Measurements from ENCODE around the gene GATD1. TPM values are rescaled to one million over a fixed set of nuclear protein-coding genes. Genes with fewer than 3 reads are reported as not detected.

The GATD1 gene
- total and polyA plus RNA-seq, 5 donors from 2014 or later: 3.6 to 42.1 (median 5.1) TPM

GRCh38 chr11:823441-824291 lies 46.4 kb upstream of the GATD1 start:
- peaks cover 10% of the 10 kb centered on the region for H3K36me3 ChIP-seq (ENCODE audit: control insufficient read depth, insufficient read depth, low read length)
- H3K27ac ChIP-seq (ENCODE audit: insufficient read depth, low read length, poor library complexity, severe bottlenecking): no peak overlapping the region
- H3K27ac Mint-ChIP-seq: no peak overlapping the region
- H3K9me3 ChIP-seq (ENCODE audit: control insufficient read depth in 2 of 2, low read length in 2 of 2): no peaks in the 10 kb centered on the region
- peaks cover 10% of the 10 kb centered on the region for H3K36me3 Mint-ChIP-seq
- DNase-seq (no peak), ATAC-seq (ENCODE audit: low read depth in 2 of 2) (no peak)
- H3K27me3 ChIP-seq (ENCODE audit: control insufficient read depth, insufficient read depth, low read length): no peaks in the 10 kb centered on the region
- peaks cover 0 to 40% (median 16%) of the 10 kb centered on the region in 4 donors for H3K4me1 Mint-ChIP-seq
- peaks cover 19% of the 10 kb centered on the region for H3K27me3 Mint-ChIP-seq
- H3K4me1 ChIP-seq (ENCODE audit: control insufficient read depth, insufficient read depth, low read length, poor library complexity, severe bottlenecking): peaks cover 40% of the 10 kb centered on the region
- peak overlapping the region in 2 of 4 donors; percentile 38 to 41 for H3K4me3 Mint-ChIP-seq
- H3K4me3 ChIP-seq (ENCODE audit: low read depth, low read length): no peak overlapping the region
- no peaks in the 10 kb centered on the region for H3K9me3 Mint-ChIP-seq

- Mint-ChIP-seq H3K27me3 (peaks cover 6% of the 10 kb centered on the region), H3K4me3 (peak overlapping the region; percentile 90 to 95 (median 92)), H3K27ac (no peak overlapping the region), H3K4me1 (peaks cover 0 to 32% (median 10%) of the 10 kb centered on the region in 4 donors), H3K9me3 (no peaks in the 10 kb centered on the region), H3K36me3 (peaks cover 10% of the 10 kb centered on the region)
- H3K27me3 ChIP-seq (ENCODE audit: control insufficient read depth, insufficient read depth, low read length): no peaks in the 10 kb centered on the region
- H3K27ac ChIP-seq (ENCODE audit: insufficient read depth, low read length, poor library complexity, severe bottlenecking): no peak overlapping the region
- H3K4me1 ChIP-seq (ENCODE audit: control insufficient read depth, insufficient read depth, low read length, poor library complexity, severe bottlenecking): peaks cover 30% of the 10 kb centered on the region
- ATAC-seq (ENCODE audit: low read depth in 2 of 2) (no peak), DNase-seq (no peak)
- H3K4me3 ChIP-seq (ENCODE audit: low read depth, low read length): no peak overlapping the region
- H3K9me3 ChIP-seq (ENCODE audit: control insufficient read depth in 2 of 2, low read length in 2 of 2): no peaks in the 10 kb centered on the region
- H3K36me3 ChIP-seq (ENCODE audit: control insufficient read depth, insufficient read depth, low read length): peaks cover 10% of the 10 kb centered on the region
Observed at GRCh38 chr11:821512-822371, 44.5 kb upstream of the GATD1 start.

- Mint-ChIP-seq H3K4me1 (peaks cover 0 to 27% (median 8%) of the 10 kb centered on the region in 4 donors), H3K4me3 (peak overlapping the region; percentile 90 to 95 (median 92)), H3K36me3 (peaks cover 10% of the 10 kb centered on the region), H3K27me3 (no peaks in the 10 kb centered on the region), H3K27ac (peak overlapping the region in 2 of 3 donors; percentile 59 to 75), H3K9me3 (no peaks in the 10 kb centered on the region)
- Histone ChIP-seq H3K27ac (ENCODE audit: insufficient read depth, low read length, poor library complexity, severe bottlenecking) (peak overlapping the region; percentile 96), H3K27me3 (ENCODE audit: control insufficient read depth, insufficient read depth, low read length) (no peaks in the 10 kb centered on the region), H3K9me3 (ENCODE audit: control insufficient read depth in 2 of 2, low read length in 2 of 2) (no peaks in the 10 kb centered on the region), H3K4me3 (ENCODE audit: low read depth, low read length) (peak overlapping the region; percentile 55), H3K36me3 (ENCODE audit: control insufficient read depth, insufficient read depth, low read length) (peaks cover 10% of the 10 kb centered on the region), H3K4me1 (ENCODE audit: control insufficient read depth, insufficient read depth, low read length, poor library complexity, severe bottlenecking) (peaks cover 21% of the 10 kb centered on the region)
- DNase-seq (no peak), ATAC-seq (ENCODE audit: low read depth in 2 of 2) (no peak)
Observed at GRCh38 chr11:820655-821511, 43.6 kb upstream of the GATD1 start.

- Histone ChIP-seq H3K4me3 (ENCODE audit: low read depth, low read length) (peak overlapping the region; percentile 55), H3K36me3 (ENCODE audit: control insufficient read depth, insufficient read depth, low read length) (peaks cover 10% of the 10 kb centered on the region), H3K27me3 (ENCODE audit: control insufficient read depth, insufficient read depth, low read length) (no peaks in the 10 kb centered on the region), H3K4me1 (ENCODE audit: control insufficient read depth, insufficient read depth, low read length, poor library complexity, severe bottlenecking) (peaks cover 21% of the 10 kb centered on the region), H3K9me3 (ENCODE audit: control insufficient read depth in 2 of 2, low read length in 2 of 2) (no peaks in the 10 kb centered on the region), H3K27ac (ENCODE audit: insufficient read depth, low read length, poor library complexity, severe bottlenecking) (peak overlapping the region; percentile 96)
- Mint-ChIP-seq H3K27ac (peak overlapping the region; percentile 75 to 95 (median 90)), H3K27me3 (no peaks in the 10 kb centered on the region), H3K9me3 (no peaks in the 10 kb centered on the region), H3K4me3 (peak overlapping the region; percentile 90 to 95 (median 92)), H3K4me1 (peaks cover 0 to 27% (median 8%) of the 10 kb centered on the region in 4 donors), H3K36me3 (peaks cover 7% of the 10 kb centered on the region)
- peak; percentile 95 to 98 (median 96) for DNase-seq
- peak; percentile 77 to 82 for ATAC-seq (ENCODE audit: low read depth in 2 of 2)
Observed at GRCh38 chr11:819943-820649, 42.8 kb upstream of the GATD1 start.

- Mint-ChIP-seq H3K27ac (peak overlapping the region in 2 of 3 donors; percentile 75 to 90), H3K4me1 (peaks cover 0 to 25% (median 7%) of the 10 kb centered on the region in 4 donors), H3K9me3 (no peaks in the 10 kb centered on the region), H3K4me3 (peak overlapping the region; percentile 90 to 95 (median 92)), H3K27me3 (no peaks in the 10 kb centered on the region), H3K36me3 (peaks cover 4% of the 10 kb centered on the region)
- H3K27me3 ChIP-seq (ENCODE audit: control insufficient read depth, insufficient read depth, low read length): no peaks in the 10 kb centered on the region
- H3K4me1 ChIP-seq (ENCODE audit: control insufficient read depth, insufficient read depth, low read length, poor library complexity, severe bottlenecking): peaks cover 21% of the 10 kb centered on the region
- H3K36me3 ChIP-seq (ENCODE audit: control insufficient read depth, insufficient read depth, low read length): peaks cover 10% of the 10 kb centered on the region
- H3K27ac ChIP-seq (ENCODE audit: insufficient read depth, low read length, poor library complexity, severe bottlenecking): peak overlapping the region; percentile 96
- H3K9me3 ChIP-seq (ENCODE audit: control insufficient read depth in 2 of 2, low read length in 2 of 2): no peaks in the 10 kb centered on the region
- DNase-seq (peak; percentile 89 to 93 (median 92)), ATAC-seq (ENCODE audit: low read depth in 2 of 2) (peak; percentile 73 to 74)
- H3K4me3 ChIP-seq (ENCODE audit: low read depth, low read length): no peak overlapping the region
Observed at GRCh38 chr11:819129-819931, 42.0 kb upstream of the GATD1 start.

GRCh38 chr11:818396-819128 lies 41.3 kb upstream of the GATD1 start, which contains the start of gene PNPLA2:
Gene PNPLA2, plus strand, starts transcription at chr11:818914. Its CDS starts 805 bp downstream, at chr11:819719.
- Histone ChIP-seq H3K27me3 (ENCODE audit: control insufficient read depth, insufficient read depth, low read length) (no peaks in the 10 kb centered on the region), H3K4me3 (ENCODE audit: low read depth, low read length) (no peak within 1 kb of the TSS), H3K9me3 (ENCODE audit: control insufficient read depth in 2 of 2, low read length in 2 of 2) (no peaks in the 10 kb centered on the region), H3K27ac (ENCODE audit: insufficient read depth, low read length, poor library complexity, severe bottlenecking) (peak within 1 kb of the TSS; percentile 96), H3K4me1 (ENCODE audit: control insufficient read depth, insufficient read depth, low read length, poor library complexity, severe bottlenecking) (peaks cover 21% of the 10 kb centered on the region), H3K36me3 (ENCODE audit: control insufficient read depth, insufficient read depth, low read length) (peaks cover 5% of the 10 kb centered on the region)
- no peaks in the 10 kb centered on the region for H3K27me3 Mint-ChIP-seq
- peaks cover 4% of the 10 kb centered on the region for H3K36me3 Mint-ChIP-seq
- H3K4me1 Mint-ChIP-seq: peaks cover 0 to 25% (median 7%) of the 10 kb centered on the region in 4 donors
- peak within 1 kb of the TSS in 2 of 3 donors; percentile 75 to 90 for H3K27ac Mint-ChIP-seq
- peak within 1 kb of the TSS; percentile 90 to 95 (median 92) for H3K4me3 Mint-ChIP-seq
- no peaks in the 10 kb centered on the region for H3K9me3 Mint-ChIP-seq
- DNase-seq (no peak), ATAC-seq (ENCODE audit: low read depth in 2 of 2) (no peak)
